K562 (cell line): ENCODE results near the gene DTNBP1. TPM values are rescaled to one million over a fixed set of nuclear protein-coding genes. Genes with fewer than 3 reads are reported as not detected.

Source experiments
- FOXA1 ChIP-seq: fragments of 450-650 bp; IDR thresholded peaks from 2 replicates; pipeline ENCODE4 v1.6.1; 2016; ENCODE audit warnings: mild to moderate bottlenecking, borderline replicate concordance
- ILK ChIP-seq: fragments of 450-650 bp; IDR thresholded peaks from 2 replicates; pipeline ENCODE4 v1.6.1; 2016; ENCODE audit warnings: missing genetic modification characterization, low read depth, mild to moderate bottlenecking, missing compliant biosample characterization, moderate library complexity, borderline replicate concordance
- MBD2 ChIP-seq: sonication (generic); IDR thresholded peaks from 2 replicates; pipeline ENCODE4 v1.6.1; 2016; ENCODE audit warnings: low read depth, borderline replicate concordance
- NR3C1 ChIP-seq: sonication (generic); formaldehyde crosslinking; IDR thresholded peaks from 2 replicates; pipeline ENCODE4 v1.8.1; 2022; ENCODE audit warnings: missing genetic modification reagents
- RCOR1 ChIP-seq, 2 experiments: IDR thresholded peaks; 2 replicates each; pipeline ENCODE4 v1.6.1; 2012; ENCODE audit warnings: low read depth in 2 of 2, low read length in 2 of 2, borderline replicate concordance in 1 of 2, improper control_type of control experiment in 1 of 2
- SREBF1 ChIP-seq: fragments of 150-350 bp; IDR thresholded peaks from 2 replicates; pipeline ENCODE4 v1.6.1; 2014; ENCODE audit warnings: antibody characterized with exemption, low read depth, low read length, borderline replicate concordance
- YY1 ChIP-seq, 3 experiments: IDR thresholded peaks; 2 replicates each; pipeline ENCODE4 v1.6.1; 2011; ENCODE audit warnings: low read length in 2 of 3, mild to moderate bottlenecking in 2 of 3, moderate library complexity in 2 of 3, borderline replicate concordance in 1 of 3, control low read depth in 1 of 3, low read depth in 1 of 3; ENCODE audit not compliant: insufficient read depth in 3 of 3, insufficient replicate concordance in 2 of 3, control insufficient read depth in 1 of 3, insufficient read length in 1 of 3; ENCODE audit errors: extremely low read depth in 1 of 3
- ZNF444 ChIP-seq: fragments of 250-450 bp; sonication (Bioruptor Pico); IDR thresholded peaks from 2 replicates; pipeline ENCODE4 v1.4.0; 2020; ENCODE audit warnings: mild to moderate bottlenecking, moderate library complexity
- ZNF785 ChIP-seq: fragments of 250-450 bp; sonication (Bioruptor Pico); IDR thresholded peaks from 2 replicates; pipeline ENCODE4 v1.4.0; 2020; ENCODE audit warnings: mild to moderate bottlenecking
- polyA plus RNA-seq, 8 experiments: library from polyadenylated mRNA; depleted of rRNA in 4 of 8; stranded (reverse) in 5 of 8; unstranded in 3 of 8; fragments of >200 nt; fragmentation: Nextera tagmentation in 2 of 8; fragmentation: Illumina TruSeq in 1 of 8; extraction: Ambion mirVana in 2 of 8; extraction: Trizol in 1 of 8; gene quantifications; 2 replicates each; pipeline versions ENCODE4 v1.2.1 to v1.2.3, GENCODE V29; 2011 to 2014; ENCODE audit warnings: inconsistent platforms in 1 of 8, missing spikeins in 1 of 8
- total RNA-seq, 7 experiments: library from RNA; depleted of rRNA in 6 of 7; stranded (reverse); fragments of >200 nt in 6 of 7; fragmentation: Illumina TruSeq in 2 of 7; extraction: Trizol in 2 of 7; gene quantifications; 2 replicates each; pipeline versions ENCODE4 v1.2.1 to v1.2.3, GENCODE V29; 2011 to 2021; ENCODE audit warnings: low replicate concordance in 1 of 7
- TF ChIP-seq, protein P1 (sequence below), 2 experiments: fragments of 250-450 bp in 1 of 2; fragments of 450-650 bp in 1 of 2; sonication (Bioruptor Pico) in 1 of 2; IDR thresholded peaks; 2 replicates each; pipeline versions ENCODE4 v1.6.1 to v1.8.0; 2016 to 2021; ENCODE audit warnings: mild to moderate bottlenecking in 2 of 2, moderate library complexity in 2 of 2, missing compliant biosample characterization in 1 of 2, missing genetic modification characterization in 1 of 2
- TF ChIP-seq, protein P2 (sequence below): fragments of 250-450 bp; sonication (Bioruptor Pico); IDR thresholded peaks from 2 replicates; pipeline ENCODE4 v1.4.0; 2020
- TF ChIP-seq, protein P3 (sequence below): fragments of 250-450 bp; sonication (Bioruptor Pico); IDR thresholded peaks from 2 replicates; pipeline ENCODE4 v1.4.0; 2020; ENCODE audit warnings: mild to moderate bottlenecking, moderate library complexity, borderline replicate concordance
- TF ChIP-seq, protein P4 (sequence below): sonication (generic); formaldehyde crosslinking; IDR thresholded peaks from 2 replicates; pipeline ENCODE4 v1.8.0; 2022; ENCODE audit warnings: mild to moderate bottlenecking, missing genetic modification reagents
- TF ChIP-seq, protein P5 (sequence below): fragments of 250-450 bp; sonication (Bioruptor Pico); IDR thresholded peaks from 2 replicates; pipeline ENCODE4 v1.5.0; 2021; ENCODE audit warnings: mild to moderate bottlenecking, borderline replicate concordance

Gene DTNBP1
- total and polyA plus RNA-seq, 9 of the 15 experiments (the other 6 are each of a cell fraction or from before 2014, with no cell fraction given): 16.7 to 54.5 (median 21.4) TPM

DNA sequence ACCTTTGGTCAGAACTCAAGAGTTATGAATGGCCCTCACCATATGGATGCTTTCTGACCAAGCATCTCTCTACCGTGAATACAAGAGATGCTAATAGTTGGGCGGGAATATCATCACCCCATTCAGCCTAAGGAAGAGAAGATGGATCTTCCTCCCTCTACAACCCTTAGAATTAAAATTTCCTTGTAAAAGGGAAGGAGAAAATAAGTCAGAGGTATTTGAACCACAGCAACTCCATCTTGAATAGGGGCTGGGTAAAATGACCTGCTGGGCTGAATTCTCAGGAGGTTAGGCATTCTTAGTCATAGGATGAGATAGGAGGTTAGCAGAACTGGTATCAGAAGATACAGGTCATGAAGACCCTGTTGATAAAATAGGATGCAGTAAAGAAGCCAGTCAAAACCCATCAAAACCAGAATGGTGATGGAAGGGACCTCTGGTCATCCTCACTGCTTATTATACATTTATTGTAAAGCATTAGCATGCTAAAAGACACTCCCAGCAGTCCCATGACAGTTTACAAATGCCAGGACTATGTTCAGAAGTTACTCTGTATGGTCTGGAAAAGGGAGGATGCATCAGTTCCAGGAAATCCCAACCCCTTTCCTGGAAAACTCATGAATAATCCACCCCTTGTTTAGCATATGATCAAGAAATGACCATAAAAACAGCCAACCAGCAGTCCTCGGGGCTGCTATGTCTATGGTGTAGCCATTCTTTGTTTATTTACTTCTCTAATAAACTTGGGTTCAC lies 101.2 kb downstream of the DTNBP1 start (continued):
- TF ChIP-seq FOXA1 (no peak), YY1 (IDR thresholded peaks at IDR 0.05; ENCODE audit: borderline replicate concordance in 1 of 3, control insufficient read depth in 1 of 3, extremely low read depth in 1 of 3, insufficient read depth in 3 of 3, insufficient read length in 1 of 3, insufficient replicate concordance in 2 of 3, low read depth in 1 of 3, low read length in 2 of 3) (no peak), NR3C1 (CRISPR knock-in tag) (no peak), ZNF785 (CRISPR knock-in tag) (no peak), ILK (tag) (peak; percentile 83), RCOR1 (IDR thresholded peaks at IDR 0.05; ENCODE audit: borderline replicate concordance in 1 of 2, low read depth in 2 of 2, low read length in 2 of 2) (no peak), ZNF444 (CRISPR knock-in tag) (peak; percentile 58; the same call in 1 of the 2 replicates), MBD2 (no peak), SREBF1 (no peak)
- TF ChIP-seq, protein P1, sequence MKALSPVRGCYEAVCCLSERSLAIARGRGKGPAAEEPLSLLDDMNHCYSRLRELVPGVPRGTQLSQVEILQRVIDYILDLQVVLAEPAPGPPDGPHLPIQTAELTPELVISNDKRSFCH (CRISPR knock-in tag; IDR thresholded peaks at IDR 0.05): no peak
- TF ChIP-seq, protein P1 (tag; IDR thresholded peaks at IDR 0.05): peak; percentile 79
- TF ChIP-seq, protein P2, sequence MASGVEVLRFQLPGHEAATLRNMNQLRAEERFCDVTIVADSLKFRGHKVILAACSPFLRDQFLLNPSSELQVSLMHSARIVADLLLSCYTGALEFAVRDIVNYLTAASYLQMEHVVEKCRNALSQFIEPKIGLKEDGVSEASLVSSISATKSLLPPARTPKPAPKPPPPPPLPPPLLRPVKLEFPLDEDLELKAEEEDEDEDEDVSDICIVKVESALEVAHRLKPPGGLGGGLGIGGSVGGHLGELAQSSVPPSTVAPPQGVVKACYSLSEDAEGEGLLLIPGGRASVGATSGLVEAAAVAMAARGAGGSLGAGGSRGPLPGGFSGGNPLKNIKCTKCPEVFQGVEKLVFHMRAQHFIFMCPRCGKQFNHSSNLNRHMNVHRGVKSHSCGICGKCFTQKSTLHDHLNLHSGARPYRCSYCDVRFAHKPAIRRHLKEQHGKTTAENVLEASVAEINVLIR (CRISPR knock-in tag): peak; percentile 50; the same call in 1 of the 2 replicates
- TF ChIP-seq, protein P3, sequence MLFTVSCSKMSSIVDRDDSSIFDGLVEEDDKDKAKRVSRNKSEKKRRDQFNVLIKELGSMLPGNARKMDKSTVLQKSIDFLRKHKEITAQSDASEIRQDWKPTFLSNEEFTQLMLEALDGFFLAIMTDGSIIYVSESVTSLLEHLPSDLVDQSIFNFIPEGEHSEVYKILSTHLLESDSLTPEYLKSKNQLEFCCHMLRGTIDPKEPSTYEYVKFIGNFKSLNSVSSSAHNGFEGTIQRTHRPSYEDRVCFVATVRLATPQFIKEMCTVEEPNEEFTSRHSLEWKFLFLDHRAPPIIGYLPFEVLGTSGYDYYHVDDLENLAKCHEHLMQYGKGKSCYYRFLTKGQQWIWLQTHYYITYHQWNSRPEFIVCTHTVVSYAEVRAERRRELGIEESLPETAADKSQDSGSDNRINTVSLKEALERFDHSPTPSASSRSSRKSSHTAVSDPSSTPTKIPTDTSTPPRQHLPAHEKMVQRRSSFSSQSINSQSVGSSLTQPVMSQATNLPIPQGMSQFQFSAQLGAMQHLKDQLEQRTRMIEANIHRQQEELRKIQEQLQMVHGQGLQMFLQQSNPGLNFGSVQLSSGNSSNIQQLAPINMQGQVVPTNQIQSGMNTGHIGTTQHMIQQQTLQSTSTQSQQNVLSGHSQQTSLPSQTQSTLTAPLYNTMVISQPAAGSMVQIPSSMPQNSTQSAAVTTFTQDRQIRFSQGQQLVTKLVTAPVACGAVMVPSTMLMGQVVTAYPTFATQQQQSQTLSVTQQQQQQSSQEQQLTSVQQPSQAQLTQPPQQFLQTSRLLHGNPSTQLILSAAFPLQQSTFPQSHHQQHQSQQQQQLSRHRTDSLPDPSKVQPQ (CRISPR knock-in tag): no peak
- TF ChIP-seq, protein P4, sequence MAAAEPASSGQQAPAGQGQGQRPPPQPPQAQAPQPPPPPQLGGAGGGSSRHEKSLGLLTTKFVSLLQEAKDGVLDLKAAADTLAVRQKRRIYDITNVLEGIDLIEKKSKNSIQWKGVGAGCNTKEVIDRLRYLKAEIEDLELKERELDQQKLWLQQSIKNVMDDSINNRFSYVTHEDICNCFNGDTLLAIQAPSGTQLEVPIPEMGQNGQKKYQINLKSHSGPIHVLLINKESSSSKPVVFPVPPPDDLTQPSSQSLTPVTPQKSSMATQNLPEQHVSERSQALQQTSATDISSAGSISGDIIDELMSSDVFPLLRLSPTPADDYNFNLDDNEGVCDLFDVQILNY: no peak
- TF ChIP-seq, protein P5, sequence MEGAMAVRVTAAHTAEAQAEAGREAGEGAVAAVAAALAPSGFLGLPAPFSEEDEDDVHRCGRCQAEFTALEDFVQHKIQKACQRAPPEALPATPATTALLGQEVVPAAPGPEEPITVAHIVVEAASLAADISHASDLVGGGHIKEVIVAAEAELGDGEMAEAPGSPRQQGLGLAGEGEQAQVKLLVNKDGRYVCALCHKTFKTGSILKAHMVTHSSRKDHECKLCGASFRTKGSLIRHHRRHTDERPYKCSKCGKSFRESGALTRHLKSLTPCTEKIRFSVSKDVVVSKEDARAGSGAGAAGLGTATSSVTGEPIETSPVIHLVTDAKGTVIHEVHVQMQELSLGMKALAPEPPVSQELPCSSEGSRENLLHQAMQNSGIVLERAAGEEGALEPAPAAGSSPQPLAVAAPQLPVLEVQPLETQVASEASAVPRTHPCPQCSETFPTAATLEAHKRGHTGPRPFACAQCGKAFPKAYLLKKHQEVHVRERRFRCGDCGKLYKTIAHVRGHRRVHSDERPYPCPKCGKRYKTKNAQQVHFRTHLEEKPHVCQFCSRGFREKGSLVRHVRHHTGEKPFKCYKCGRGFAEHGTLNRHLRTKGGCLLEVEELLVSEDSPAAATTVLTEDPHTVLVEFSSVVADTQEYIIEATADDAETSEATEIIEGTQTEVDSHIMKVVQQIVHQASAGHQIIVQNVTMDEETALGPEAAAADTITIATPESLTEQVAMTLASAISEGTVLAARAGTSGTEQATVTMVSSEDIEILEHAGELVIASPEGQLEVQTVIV (CRISPR knock-in tag): no peak
